NK-92 (cell line): ENCODE data around the gene GBE1.
"Not testable (repeated sequence)": the region's sequence is repeated elsewhere in the genome, so short reads cannot be mapped to it uniquely, and the experiment has no call there.

Experiments
- DNase-seq: peaks from one replicate; lab custom pipeline; 2025; ENCODE audit not compliant: unreplicated experiment; lab: John Stamatoyannopoulos, UW

GBE1 gene

DNA sequence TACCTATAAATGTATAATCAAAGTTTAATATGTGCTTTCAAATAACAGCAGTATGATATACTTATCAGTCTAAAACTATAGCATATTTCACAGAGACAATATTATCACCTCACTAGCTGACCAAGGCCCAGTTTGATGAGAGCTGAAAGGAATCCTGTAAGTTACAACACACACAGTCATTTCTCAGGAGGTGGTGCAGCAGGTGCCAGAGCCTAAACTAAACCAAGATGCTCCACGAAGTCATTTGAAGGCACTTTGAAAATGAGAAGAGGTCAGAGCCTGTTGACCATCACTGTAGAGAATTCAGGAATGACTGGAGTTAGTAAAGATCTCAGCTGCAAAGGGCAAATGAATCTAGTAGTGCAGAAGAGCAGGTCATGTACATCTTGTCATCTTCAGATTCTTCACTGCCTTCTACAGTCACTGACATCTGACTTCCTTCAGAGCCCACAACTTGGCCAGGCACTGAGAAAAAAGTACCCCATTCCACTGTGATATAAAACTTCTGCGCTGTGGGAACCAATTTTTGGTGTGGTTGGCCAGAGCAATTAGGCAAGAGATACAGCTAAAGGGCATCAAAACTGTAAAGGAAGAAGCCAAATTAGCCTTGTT, 7.9 kb downstream of the GBE1 start:
- DNase-seq: no peak

DNA sequence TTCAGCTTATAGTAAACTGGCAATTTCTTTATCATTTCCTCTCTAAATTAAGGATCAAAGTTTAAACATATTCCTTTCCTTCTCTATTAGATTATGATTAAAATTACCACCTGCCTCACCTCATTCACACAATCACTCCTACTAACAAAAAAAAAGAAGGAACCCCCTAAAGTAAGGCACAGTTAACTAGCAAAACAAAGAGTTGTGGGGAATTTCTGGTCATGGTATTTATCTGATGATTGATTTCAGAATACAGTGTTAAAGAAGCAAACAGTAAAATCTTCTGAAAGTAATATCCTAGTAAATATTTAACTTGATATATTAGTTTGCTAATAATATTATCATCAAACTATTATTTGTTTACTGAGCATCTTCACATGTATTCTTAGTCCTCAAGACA, 8.8 kb downstream of the GBE1 start:
- DNase-seq: no peak

DNA sequence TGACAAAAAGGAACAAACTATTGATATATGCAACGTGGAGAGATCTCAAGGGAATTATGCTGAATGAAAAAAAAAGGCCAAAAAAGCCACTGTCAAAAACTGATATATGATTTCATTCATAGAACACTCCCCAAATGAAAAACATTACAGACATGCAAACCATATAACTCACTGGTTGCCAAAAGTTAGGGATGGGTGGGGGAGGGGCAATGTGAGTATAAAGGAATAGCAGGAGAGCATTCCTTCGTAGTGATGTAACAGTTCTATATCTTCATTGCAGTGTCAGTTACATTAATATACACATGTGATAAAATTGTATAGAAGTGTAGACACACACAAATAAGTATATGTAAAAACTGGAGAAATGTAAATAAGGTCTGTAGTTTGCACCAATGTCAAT, 12.2 kb downstream of the GBE1 start:
- DNase-seq: no peak

DNA sequence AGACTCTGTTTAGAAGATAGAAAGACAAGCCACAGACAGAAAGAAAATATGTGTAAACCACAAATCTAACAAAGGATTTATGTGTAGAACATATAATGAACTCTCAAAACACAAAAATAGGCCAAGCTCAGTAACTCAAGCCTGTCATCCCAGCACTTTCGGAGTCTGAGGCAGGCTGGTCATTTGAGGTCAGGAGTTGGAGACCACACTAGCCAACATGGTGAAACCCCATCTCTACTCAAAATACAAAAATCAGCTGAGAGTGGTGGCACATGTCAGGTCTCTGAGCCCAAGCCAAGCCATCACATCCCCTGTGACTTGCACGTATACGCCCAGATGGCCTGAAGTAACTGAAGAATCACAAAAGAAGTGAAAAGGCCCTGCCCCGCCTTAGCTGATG, 14.2 kb downstream of the GBE1 start:
- DNase-seq: not testable (repeated sequence)

DNA sequence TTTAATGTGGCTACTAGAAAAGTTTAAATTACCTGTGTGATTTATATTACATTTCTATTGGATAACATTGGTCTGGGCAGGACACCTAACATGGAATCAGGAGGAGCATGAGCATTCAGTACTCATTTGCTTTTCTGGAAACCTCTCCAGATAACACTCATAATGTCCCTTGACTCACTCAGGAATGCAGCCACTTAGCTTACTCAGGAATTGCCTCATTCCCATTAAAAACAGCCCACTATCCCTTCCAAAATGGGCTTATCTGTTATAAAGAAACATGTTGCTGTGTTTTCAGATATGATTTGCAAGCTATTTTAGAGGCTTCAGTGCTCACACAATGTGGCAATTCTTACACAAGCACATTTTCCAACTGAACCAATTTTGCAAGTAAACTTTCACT, 17.1 kb downstream of the GBE1 start:
- no peak for DNase-seq

DNA sequence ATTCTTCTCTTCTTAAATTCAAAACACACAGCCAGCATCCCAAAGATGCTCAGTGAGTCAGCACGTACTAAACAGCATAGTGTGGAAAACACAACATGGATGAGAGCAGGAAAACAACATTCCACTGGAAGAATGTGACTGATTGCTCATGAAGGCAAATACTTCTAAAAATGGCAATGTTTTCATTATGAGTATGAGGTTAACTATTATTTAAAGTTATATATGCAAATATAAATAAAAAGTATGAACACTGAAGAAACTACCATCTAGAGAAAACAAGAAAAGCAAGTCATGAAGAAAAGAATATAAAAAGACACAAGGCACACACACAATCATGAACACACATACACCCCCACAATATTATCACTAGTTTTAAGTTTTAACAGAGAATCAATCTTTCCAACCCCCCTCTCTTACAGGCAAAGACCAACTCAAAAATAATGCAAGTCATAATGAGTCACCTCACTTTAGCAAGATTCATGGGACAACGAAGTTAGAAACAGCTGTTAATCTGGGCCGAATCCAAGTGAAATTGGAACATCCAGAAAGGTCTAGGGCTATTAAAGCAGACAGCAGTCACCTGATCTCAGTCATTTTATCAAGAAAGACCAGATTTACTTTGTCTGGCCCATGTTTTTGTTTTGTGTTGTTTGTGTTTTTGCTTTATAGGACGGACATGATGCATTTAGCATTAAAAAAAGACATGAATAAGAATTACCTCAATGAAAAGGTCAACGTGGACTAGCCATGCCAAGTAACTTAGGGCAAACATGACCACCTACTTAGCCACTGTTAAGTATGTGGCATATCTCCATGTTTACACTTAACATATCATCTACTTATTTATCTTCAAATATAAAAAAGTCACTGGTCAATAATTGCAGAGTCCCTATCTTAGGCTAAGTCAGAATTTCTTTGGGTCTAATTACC, 18.1 kb downstream of the GBE1 start:
- DNase-seq: no peak

DNA sequence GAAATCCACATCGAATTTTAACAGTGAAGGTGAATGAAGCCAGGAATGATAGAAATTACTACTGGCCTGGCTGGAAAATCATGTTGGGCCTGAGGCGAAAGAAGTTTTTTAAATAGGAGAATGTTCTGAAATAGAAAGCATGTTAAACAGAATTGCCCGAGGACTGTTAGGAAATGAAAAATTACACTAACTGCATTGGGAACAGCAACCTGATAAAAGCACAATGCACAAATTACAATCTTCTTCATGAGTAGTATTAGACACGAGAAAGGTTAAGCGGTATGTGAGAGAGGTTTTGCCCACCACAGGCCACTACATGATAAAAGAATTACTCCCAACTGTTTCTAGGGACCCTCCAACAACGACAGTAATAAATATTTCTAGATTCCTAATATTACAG, 18.9 kb downstream of the GBE1 start:
- no peak for DNase-seq

DNA sequence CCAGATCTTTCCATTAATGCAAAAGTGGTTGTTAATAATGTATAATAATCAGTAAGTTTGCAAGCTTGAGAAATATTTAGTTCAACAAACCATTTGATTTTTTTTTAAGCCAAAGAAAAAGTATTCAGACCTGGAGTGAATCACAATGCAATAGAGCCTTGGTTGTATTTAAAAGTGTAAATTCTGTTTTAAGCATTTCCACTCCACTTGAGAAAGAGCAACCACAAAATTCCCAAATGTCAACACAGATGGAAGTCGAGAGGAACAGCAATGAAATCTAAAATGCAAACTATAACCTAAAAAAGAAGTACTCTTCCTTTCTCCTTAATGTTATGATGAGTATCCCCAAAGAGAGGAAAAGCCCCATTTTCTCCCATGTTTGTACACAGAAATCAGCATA, 20.2 kb downstream of the GBE1 start:
- DNase-seq: no peak

DNA sequence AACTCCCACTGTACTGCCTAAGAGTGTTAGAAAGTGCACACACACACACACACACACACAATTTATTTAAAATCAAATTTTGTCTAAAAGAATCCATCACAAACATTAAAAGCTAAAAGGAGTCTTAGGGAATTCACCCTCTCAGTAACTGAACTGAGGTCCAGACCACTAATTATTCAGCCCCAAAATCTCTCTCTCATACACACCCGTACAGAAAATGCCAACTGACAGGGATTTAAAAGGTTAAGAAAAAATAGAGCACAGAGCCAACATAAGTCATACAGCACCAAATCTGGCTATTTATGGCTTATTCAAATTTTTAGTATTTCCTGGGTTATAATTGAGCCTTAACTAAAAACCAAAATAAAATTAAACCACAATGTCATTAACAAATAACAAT, 20.7 kb downstream of the GBE1 start:
- DNase-seq: no peak

DNA sequence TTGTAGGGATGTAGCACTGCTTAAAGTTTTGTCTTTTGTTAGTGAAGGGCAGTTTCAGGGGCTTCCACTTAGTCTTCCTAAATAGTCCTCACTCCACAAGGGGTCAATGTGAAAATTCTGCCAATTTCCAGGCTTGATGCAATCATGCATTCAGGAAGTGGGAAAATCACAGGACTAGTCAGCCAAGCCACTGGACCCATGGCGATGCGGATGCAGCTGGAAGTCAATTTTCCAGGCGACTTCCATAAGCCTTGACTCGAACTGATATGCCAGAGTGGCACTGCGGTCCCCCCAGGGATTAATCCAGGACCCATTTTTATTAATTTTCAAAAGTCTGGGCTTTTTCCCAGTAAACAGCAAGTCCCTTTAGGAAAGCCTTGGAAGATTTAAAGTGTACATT, 26.1 kb downstream of the GBE1 start:
- no peak for DNase-seq

DNA sequence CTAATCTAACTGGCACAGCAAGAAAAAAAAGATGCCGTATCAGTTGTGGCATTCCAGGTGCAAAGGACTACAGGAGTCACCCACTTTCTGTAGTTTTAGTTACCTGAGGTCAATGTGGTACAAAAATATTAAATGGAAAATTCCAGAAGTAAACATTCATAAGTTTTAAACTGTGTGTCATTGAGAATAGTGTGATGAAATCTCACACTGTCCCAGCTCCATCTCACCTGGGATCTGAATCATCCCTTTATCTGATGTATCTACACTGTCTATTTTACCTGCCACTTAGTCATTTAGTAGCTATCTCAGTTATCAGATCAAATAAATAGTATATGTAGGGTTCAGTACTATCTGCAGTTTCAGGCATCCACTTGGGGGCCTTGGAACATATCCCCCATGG, 26.7 kb downstream of the GBE1 start:
- no peak for DNase-seq

DNA sequence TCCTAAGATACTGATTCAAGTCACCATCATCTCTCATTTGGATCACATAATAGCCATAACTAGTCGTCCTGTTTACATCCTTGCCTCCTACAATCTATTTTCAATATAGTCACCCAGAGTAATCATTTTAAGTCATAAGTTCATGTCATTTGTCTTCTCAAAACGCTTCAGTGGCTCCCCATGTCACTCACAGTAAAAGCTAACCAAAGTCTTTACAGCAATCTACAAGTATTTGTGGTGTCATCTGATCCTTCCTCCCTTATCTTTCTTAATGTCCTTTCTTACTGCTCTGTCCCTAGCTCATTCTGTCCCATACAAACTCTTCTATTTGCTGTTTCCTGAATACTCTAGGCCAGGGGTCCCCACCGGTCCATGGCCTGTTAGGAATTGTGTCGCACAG, 28.8 kb downstream of the GBE1 start:
- DNase-seq: no peak

DNA sequence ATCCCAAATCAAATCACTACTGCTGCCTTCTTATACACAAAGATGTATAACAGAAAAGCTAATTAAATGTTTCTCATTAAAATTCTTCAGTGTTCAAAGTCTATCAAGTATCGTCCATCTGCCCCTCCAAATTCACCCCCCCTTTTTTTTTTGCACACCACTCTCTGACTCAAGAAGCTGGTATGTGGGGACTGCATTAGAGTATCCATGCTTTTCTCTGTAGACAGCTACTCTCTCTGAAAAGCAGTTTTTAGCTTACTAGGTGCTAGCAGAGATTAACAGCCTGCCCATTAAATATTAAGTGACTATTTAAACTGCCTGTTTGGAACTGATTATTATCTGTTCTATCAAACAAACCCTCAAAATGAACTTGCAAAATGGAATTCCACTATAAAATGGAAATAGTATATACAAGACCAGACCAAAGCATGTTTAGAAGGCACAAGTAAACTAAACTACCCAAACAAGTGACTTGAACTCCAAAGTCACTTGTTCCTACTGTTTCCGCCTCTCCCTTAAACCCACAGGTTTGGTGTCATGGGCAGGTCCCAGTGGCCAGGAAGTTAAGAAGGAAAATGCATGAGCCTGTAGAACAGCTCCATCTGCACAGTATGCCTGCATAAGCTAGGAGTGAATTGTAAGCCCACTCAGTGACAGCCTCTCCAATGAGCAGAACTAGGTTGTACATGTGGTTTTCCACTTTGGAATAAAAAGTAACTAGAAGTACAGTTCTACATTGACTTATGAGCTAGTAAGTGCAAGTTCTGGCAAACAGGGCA, 32.5 kb downstream of the GBE1 start:
- no peak for DNase-seq

DNA sequence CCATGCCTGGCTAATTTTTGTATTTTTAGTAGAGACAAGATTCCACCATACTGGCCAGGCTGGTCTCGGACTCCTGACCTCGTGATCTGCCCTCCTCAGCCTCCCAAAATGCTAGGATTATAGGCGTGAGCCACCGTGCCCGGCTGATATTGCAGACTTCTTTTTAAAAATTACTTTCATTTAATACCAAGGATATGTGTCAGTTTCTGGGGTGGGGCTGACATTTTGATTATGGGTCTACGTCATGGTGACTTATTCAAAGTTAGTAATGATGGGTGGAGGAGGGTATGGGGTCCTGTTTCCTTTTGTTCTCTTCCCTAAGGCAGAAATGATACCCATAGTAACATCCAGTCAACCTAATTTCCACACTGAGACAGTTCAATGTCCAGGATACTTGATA, 34.7 kb downstream of the GBE1 start:
- no peak for DNase-seq

DNA sequence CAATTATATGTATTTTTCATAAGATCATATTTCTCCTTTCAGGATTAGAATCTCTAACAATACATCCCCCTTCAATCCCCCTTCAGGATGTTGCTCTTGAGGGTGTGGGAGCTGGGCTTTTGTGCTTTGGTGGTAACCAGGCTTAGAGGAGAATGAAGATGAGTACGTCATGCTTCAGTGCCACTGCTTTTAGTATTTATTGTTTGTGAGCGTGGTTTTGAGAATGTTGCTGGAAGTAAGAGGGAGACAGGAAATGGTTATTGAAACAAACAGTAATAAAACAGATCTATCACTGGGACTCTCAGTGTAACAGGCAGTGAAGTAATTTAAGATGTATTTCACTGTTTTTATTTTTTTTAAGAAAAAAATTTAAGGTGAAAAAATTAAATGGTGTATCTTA, 35.3 kb downstream of the GBE1 start:
- no peak for DNase-seq

DNA sequence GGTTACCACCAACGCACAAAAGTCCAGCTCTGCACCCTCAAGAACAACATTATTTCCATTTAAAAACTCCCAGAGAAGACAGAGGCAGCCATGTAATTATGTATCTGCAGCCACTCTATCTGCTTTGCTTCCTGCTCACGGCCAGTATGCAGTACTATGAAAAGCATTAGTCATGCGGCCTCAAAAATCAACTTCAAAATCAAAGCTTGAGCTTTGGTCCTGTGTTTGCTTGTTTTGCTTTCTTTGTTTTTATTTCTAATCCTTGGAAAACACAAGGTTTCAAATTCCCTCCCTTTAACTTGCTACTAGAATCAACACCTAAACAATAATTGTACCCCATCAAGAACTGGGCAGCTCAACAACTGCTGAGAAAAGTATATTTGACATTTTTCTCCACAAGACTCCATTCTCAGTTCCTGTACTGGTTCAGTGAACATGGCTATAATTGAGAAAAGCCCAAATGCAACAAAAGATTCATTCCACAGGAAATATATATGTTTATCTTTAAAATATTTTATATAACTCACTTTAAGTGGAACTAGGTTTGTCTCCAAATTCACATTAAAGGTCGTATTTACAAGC, 37.6 kb downstream of the GBE1 start:
- DNase-seq: no peak

DNA sequence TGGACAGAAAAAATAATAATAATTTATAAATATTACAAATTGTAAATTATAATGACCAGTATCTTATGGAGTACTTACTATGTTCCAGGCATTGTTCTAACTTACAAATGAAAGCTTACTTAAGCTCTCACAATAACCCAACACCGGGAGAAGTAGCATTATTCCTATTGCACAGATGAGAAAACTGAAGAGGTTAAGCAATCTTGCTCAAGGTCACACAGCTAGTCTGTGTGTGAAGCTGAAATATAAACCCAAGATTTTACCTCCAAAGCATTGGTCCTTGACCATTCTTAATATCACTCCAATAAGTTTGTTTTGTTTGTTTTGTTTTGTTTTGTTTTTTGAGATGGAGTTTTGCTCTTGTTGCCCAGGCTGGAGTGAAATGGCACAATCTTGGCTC, 43.1 kb downstream of the GBE1 start:
- DNase-seq: no peak

DNA sequence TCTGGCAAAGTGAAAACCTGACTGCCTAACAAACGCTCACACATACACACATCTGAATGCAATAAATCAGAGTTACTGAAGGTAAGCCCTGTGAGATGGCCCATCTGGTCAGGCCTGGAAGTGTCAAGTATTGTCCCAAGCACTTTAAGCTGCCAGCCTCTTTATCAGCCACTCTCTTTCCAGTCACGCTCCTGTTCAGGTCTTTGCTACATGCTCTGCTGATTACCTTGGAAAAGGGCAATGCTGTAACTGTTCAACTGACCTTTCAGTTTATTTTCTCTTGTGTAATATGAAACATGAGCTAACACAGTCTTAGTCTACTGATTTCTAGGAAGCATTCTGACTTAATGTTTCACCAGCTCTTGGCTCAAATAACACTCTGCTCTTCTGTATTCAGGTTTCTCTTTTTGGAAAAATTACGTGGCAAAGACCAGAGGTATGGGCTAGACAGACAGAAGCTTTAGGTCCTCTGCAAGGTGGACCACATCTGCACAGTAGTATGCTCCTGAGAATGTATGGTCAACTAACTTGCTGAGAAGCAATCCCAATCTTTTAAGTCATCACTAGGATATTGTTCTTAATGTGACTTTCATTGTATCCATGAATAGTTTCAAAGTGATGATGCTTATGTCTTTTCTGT, 44.5 kb downstream of the GBE1 start:
- no peak for DNase-seq

DNA sequence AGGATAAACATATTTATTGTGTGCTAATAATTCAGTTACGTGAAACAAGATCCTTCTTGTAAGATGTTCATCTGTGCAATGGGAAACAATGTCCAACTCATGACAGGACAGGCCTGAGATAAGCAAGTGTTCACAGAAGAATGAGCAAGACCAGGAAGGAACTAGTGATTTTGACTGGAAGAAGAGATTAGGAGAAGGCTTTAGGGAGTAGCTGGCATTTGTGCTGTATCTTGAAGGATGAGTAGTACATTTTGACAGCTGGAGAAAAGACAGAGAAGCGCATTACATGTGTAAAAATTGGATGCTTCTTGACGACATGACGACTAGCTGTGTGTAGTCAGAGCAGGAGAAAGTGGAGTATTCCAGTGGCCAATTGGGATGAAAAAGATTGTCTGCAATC, 48.4 kb downstream of the GBE1 start:
- DNase-seq: no peak

DNA sequence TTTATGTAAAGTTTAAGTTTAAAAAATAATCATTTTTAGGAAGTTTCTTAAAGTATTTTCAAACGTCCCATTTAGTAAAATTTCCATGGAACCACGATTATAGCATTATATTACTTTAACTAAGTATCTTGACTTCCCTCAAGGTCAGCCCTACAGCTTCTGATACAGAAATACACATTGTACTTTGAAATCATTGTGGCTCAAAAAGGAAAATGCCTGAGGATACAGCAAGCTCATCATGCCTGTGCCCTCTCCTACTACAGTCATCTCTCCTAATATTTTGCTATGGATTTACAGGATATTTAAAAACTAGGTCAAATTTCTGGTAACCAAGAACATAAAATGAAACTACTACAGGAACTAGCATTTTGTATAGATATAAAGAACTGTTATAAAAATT, 51.8 kb downstream of the GBE1 start:
- no peak for DNase-seq

DNA sequence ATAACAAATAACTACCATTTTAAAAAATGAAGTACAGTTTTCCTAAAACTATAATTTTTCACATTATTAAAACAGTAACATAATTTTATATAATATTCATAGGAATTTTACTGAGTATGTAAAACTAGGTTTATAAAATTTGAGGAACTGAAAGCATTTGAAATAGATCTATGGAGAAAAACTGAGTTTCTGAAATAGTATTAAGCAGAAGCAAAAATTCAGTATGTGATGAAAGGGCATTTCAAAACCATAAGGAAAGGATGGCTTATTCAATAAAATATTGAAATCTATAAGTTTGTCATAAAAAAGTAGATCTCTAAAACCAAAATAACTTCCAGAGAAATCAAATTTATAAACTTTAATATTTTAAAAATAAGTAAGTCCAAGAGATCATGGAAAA, 53.4 kb downstream of the GBE1 start:
- no peak for DNase-seq
